GDM1 (cell line): ENCODE data around the gene MND1.

Experiments
- DNase-seq: peaks from one replicate; lab custom pipeline; 2025; lab: John Stamatoyannopoulos, UW

MND1 gene

GRCh38 chr4:153344131-153345011, at the start of gene MND1:
Gene MND1 (plus strand): TSS chr4:153344688. CDS start chr4:153344738, 50 bp downstream.
- peak; percentile 82 for DNase-seq

DNA sequence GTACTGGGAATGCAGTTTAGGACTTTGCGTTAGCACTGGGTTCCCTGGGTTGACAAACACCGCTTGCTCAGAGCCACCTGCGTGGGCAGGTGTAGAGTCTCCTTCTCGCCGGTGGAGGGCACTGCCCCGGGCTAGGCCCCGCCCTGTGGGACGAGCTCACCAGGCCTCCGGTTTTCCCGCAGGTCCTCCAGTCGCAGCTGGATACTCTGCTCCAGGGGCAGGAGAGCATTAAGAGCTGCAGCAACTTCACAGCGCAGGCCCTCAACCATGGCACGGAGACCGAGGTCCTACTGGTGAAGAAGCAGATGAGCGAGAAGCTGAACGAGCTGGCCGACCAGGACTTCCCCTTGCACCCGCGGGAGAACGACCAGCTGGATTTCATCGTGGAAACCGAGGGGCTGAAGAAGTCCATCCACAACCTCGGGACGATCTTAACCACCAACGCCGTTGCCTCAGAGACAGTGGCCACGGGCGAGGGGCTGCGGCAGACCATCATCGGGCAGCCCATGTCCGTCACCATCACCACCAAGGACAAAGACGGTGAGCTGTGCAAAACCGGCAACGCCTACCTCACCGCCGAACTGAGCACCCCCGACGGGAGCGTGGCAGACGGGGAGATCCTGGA, 49.2 kb upstream of the MND1 start:
- DNase-seq = no peak

- no peak for DNase-seq
These were observed 48.3 kb upstream of the MND1 start for GRCh38 chr4:153296040-153296823.

- no peak for DNase-seq
These were observed 47.4 kb upstream of the MND1 start for GRCh38 chr4:153297116-153297515.

- DNase-seq = no peak
These were observed 33.7 kb upstream of the MND1 start for GRCh38 chr4:153310793-153311192.

DNA sequence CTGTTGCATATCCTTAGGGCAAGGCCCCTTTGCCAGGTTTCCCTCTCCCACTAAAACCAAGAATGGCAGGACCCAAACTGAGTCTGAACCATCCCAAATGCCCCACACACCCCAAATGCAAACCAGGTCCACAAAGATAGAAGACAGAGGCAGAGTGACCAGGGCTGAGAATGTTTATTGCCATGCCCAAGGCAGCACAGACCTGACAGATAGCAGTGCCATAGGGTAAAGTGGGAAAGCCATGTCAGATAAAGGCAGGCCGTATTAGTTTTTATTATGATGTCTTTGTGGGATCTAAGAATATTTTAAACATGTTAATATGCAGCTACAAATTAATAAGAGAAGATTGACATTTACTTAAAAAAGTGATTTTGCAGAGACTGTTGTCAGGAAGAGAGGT, 29.6 kb upstream of the MND1 start:
- no peak for DNase-seq

- DNase-seq = no peak
These were observed 25.7 kb upstream of the MND1 start for GRCh38 chr4:153318696-153319320.

DNA sequence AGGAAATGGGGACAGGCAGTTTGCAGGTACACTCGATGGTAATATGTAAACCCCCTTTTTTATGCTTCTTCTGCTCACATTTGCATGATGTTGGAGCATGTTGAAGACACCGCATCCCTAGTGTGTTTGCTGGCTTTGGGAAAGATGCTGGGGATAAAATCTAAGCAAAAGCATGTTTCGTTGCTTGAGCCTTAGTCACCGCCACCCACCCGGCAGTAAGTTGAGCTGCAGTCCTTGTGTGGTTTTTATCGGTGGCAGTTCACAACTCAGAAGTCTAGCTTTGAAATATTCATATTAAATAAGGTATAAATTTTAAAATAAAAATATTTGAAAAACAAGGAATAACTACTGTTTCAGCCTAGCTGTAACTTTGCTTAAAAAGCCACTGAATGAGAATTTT, 21.7 kb upstream of the MND1 start:
- no peak for DNase-seq

DNA sequence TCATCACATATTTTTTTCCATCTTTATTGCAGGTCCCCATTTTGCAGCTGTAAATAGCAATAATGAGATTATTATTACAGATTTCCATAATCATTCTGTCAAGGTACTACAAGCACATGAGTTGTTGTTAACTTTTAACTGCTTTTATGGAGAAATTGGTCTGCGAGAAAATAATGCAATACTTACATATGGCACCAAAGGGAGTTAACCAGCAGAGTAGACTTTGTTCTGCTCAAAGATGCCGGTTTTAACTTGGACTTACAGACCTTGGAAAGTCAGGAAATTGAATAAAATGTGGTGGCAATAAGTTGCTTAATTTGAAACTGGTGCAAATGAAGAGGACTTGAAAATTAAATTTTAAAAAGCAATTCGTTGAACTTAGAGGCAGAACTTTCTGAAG, 20.4 kb upstream of the MND1 start:
- no peak for DNase-seq

DNA sequence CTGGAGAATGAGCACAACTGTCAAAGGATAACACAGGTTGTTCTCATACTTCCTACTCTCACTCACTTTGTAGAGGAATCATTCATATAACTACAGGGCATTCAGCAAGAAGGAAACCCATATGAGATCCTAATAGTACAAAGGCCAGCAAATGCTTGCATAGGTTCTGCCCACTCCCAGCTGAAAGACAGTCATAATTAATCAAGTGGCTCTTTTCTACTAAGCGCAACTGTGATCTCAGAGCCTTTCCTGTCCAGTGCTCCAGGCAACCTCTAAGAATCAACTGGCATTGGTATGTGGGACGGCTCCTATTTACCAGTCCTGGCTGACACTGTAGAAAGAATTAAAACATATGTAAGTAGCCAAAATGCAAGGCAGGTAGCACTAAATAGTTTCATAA, 18.9 kb upstream of the MND1 start:
- DNase-seq = no peak

- no peak for DNase-seq
These were observed 18.0 kb upstream of the MND1 start for GRCh38 chr4:153326513-153326912.

DNA sequence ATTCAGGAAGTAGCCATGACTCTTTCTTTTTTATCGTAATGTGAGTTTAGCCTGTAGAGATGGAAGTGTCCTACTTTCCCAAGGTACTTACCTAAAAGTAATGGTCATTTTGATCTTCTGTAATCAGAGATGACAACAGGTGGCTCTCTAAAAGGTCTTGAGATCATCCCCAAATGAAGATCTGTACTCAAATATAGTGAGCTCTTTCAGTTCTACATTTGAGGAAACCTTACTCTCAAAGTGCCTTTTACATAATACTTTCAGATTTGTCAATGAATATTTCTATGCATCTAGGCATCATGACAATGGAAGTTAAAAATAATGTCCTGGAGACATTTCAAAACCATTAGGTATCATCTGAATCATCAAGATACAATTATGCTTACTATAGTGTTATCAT, 17.2 kb upstream of the MND1 start:
- no peak for DNase-seq

DNA sequence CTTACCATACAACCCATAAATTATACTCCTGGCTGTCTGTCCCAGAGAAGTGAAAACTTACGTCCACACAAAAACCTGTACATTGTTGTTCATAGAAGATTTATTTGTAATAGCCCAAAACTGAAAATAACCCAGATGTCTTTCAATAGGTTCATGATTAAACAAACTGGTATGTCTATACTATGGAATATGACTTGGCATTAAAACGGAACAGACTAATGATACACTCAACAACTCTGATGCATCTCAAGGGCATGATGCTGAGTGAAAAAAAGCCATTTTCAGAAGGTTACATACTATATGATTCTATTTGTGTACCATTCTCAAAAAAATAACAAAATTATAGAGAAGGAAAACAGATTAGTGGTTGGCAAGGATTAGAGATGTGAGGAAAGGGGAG, 11.6 kb upstream of the MND1 start:
- DNase-seq = no peak

GRCh38 chr4:153333874-153334273, 10.6 kb upstream of the MND1 start:
- DNase-seq = no peak

DNA sequence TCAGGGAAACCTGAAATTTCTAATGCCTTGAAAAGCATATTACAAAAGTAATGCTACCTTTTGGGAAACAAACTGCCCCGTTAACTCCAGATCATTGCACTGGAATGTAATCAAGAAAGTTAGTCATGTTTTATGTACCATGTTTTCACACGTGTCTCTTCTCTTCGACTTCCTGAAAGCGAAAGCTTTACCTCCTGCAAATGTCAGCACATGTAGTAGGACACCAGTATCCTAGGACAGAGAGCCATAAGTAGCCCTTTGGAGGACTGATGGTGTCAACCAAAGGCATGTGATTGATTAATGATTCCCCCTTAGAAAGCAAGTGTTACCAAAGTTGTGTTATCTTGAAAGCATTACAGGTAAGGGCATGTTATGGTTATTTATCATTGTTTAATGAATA, 8.8 kb upstream of the MND1 start:
- no peak for DNase-seq

DNA sequence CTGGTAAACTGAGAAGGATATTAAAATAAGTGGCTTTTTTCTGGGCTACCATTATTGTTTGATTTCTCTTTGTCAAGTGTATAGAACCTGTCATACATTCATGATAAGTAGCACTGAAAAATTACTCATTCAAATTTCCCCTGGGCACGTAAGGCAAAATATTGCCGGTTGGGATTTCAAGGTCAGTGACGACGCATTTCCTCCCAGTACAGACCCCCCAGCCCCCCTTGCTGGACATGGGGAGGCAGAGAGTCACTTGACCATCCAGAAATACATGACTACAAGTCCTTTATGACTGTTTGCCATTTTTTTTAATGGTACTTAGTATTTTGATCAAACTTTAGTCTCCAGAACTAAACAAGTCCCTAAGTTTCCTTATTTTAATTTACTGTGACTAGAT, 6.8 kb upstream of the MND1 start:
- DNase-seq = no peak

- DNase-seq = peak; percentile 19
These were observed 2.9 kb upstream of the MND1 start for GRCh38 chr4:153341575-153342090.

DNA sequence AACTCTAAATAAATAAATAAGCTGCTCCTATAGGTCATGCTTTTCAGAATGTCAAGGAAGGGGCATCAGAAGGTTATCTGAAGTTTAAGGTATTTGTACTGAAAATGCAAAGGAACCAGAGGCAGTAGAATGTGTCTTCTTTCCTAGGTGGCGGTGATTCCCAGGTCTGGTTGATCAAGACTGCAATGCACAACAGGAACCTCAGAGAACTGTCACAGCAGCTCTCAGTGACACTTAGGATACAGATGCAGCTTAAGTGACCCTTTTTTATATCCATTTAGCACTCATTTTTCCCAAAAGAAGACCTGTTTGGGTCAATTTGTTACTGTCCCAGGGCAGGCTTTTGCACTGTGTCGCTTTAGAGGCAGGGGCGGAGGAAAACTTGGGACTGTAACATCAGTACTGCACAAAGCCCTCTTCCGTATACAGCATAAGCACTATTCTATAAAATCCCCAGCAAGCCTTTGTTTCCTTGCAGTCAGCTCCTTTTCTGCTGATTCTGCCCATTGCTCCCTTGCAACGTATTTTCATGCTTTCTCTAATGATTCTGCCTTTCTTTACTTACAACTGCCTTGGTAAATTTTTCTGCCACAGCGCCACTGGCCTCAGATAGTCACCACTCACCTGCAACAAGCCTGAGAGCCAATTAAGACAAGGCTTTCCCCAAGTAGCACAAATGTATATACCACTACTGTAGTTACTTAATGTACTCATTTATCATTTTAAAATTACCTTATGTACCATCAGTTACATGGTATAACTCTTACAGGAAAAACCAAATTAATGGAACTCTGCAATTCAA, 1.5 kb upstream of the MND1 start:
- no peak for DNase-seq

DNA sequence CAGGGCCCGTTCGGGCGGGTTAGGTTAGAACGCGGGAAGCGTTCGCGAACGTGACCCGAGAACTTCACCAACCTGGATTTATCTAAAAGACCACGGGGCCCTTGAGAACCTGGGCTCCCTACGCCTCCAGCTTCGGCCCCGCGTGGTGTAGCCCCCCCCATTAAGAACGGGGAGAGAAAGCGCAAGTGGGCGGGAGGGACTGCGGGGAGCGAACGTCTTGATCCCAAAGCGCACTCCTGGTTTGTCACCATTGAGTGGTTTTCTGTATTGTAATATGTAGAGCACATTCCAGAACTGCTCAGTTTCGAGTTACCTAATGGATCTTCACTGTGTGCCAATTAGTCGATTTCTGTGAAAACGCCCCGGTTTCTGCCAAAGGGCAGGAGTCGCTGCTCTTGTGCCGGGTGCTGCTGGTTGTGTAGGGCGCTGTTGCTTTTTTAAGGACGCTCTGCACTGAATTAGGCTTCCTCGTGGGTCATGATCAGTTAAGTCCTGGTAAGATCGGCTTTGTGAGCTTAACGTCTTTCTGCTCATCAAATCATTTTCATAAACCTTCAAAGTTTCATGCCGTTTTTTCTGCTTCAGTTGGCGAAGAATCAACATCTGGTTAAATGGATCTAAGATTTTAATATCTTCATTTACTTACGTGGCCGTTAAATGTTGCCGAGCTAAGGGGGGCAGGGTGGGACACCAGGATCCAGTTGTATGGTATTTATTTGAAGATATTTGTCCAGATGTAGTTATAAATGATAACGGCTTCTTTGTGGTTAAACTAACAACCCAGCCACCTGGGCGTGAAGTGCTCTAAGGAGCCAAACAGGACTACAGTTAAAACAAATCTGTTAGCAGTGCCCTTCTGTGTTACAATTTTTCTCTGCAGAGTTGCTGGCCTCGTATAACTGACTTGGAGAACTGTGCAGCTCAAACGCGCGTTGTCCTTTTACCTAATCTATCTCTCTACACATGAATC, 809 bp downstream of the MND1 start:
- DNase-seq = peak; percentile 10

DNA sequence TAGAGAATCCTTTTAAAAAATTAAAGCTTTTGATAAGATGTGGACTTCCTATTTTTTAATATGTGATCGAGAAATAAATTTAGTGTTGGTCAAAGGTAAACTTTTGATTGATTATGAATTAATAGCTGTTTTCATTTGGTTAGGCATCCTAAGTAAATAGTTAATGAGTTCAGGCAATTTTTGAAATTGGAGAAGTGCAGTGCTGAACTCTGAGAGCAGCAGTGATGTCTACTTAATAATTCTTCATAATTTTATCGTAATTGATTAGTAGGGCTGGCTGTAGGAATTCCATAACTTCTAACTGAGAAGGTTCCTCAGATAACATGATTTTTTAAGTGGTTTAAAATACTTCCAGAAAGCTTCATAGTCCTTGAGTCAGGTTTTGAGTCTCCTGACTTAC, 1.5 kb downstream of the MND1 start:
- DNase-seq = no peak
